Measurements from ENCODE around the gene PAPSS1.
"Not testable (repeated sequence)": the region's sequence is repeated elsewhere in the genome, so short reads cannot be mapped to it uniquely, and the experiment has no call there.

PAPSS1 gene

GRCh38 chr4:107719922-107720722 is at the start of gene PAPSS1:
TSS of gene PAPSS1 (minus strand) at chr4:107720234. CDS start at chr4:107720179, 55 bp downstream.
- peak; percentile 96 for DNase-seq

GRCh38 chr4:107760281-107760947 is 40.4 kb upstream of the PAPSS1 start:
- DNase-seq = no peak

GRCh38 chr4:107757864-107758476 is 37.9 kb upstream of the PAPSS1 start:
- peak; percentile 48 for DNase-seq

- DNase-seq = no peak
Observed at GRCh38 chr4:107757283-107757682, 37.2 kb upstream of the PAPSS1 start.

- no peak for DNase-seq
Observed at GRCh38 chr4:107755841-107756356, 35.9 kb upstream of the PAPSS1 start.

GRCh38 chr4:107751670-107752069 is 31.6 kb upstream of the PAPSS1 start:
- no peak for DNase-seq

- no peak for DNase-seq
Observed at GRCh38 chr4:107747748-107748486, 27.9 kb upstream of the PAPSS1 start.

- DNase-seq = no peak
Observed at GRCh38 chr4:107746161-107746560, 26.1 kb upstream of the PAPSS1 start.

GRCh38 chr4:107744532-107744931 is 24.5 kb upstream of the PAPSS1 start:
- DNase-seq = no peak

- no peak for DNase-seq
Observed at GRCh38 chr4:107743532-107743931, 23.5 kb upstream of the PAPSS1 start.

GRCh38 chr4:107742791-107743190 is 22.8 kb upstream of the PAPSS1 start:
- DNase-seq = no peak

- no peak for DNase-seq
Observed at GRCh38 chr4:107742196-107742595, 22.2 kb upstream of the PAPSS1 start.

- DNase-seq = no peak
Observed at GRCh38 chr4:107740950-107741701, 21.1 kb upstream of the PAPSS1 start.

- DNase-seq = no peak
Observed at GRCh38 chr4:107740381-107740780, 20.3 kb upstream of the PAPSS1 start.

GRCh38 chr4:107737450-107737849 is 17.4 kb upstream of the PAPSS1 start:
- no peak for DNase-seq

- DNase-seq = peak; percentile 16
Observed at GRCh38 chr4:107736924-107737448, 17.0 kb upstream of the PAPSS1 start.

- DNase-seq = no peak
Observed at GRCh38 chr4:107736037-107736436, 16.0 kb upstream of the PAPSS1 start.

- no peak for DNase-seq
Observed at GRCh38 chr4:107734120-107734519, 14.1 kb upstream of the PAPSS1 start.

- DNase-seq = no peak
Observed at GRCh38 chr4:107733431-107733925, 13.4 kb upstream of the PAPSS1 start.

- not testable (repeated sequence) for DNase-seq
Observed at GRCh38 chr4:107729050-107729449, 9.0 kb upstream of the PAPSS1 start.

- DNase-seq = not testable (repeated sequence)
Observed at GRCh38 chr4:107726131-107726925, 6.3 kb upstream of the PAPSS1 start.

Data from kidney glomerular epithelial cell (primary cell).